GM18870 (cell line): ENCODE results near the gene PDE3B.
"Not testable (repeated sequence)": the region's sequence is repeated elsewhere in the genome, so short reads cannot be mapped to it uniquely, and the experiment has no call there.

Experiments
- ATAC-seq: cut with Tn5 transposase; IDR thresholded peaks from one replicate; pipeline ENCODE4 v1.9.1; 2021; ENCODE audit warnings: moderate library complexity; ENCODE audit not compliant: unreplicated experiment

Gene PDE3B

GRCh38 chr11:14875163-14875562 is 231.6 kb downstream of the PDE3B start:
- ATAC-seq = no peak

GRCh38 chr11:14881576-14882193 is 238.1 kb downstream of the PDE3B start:
- ATAC-seq = no peak

- no peak for ATAC-seq
Observed at GRCh38 chr11:14882196-14882595, 238.6 kb downstream of the PDE3B start.

GRCh38 chr11:14883683-14884082 is 240.1 kb downstream of the PDE3B start:
- not testable (repeated sequence) for ATAC-seq

- ATAC-seq = no peak
Observed at GRCh38 chr11:14884667-14885273, 241.2 kb downstream of the PDE3B start.

- ATAC-seq = no peak
Observed at GRCh38 chr11:14886513-14886912, 242.9 kb downstream of the PDE3B start.

GRCh38 chr11:14891143-14892035 is 247.8 kb downstream of the PDE3B start:
- peak; percentile 45 for ATAC-seq

GRCh38 chr11:14892036-14892556 is 248.5 kb downstream of the PDE3B start, which contains the start of gene CYP2R1:
TSS of gene CYP2R1 (minus strand) at chr11:14892231. CDS start at chr11:14892205, 26 bp downstream.
- peak; percentile 90 for ATAC-seq

- no peak for ATAC-seq
Observed at GRCh38 chr11:14892577-14892976, 249.0 kb downstream of the PDE3B start.

- no peak for ATAC-seq
Observed at GRCh38 chr11:14894657-14895598, 251.3 kb downstream of the PDE3B start.

- ATAC-seq = no peak
Observed at GRCh38 chr11:14898355-14898754, 254.8 kb downstream of the PDE3B start.

GRCh38 chr11:14898906-14899305 is 255.3 kb downstream of the PDE3B start:
- ATAC-seq = no peak

GRCh38 chr11:14902650-14903350 is 259.2 kb downstream of the PDE3B start:
- ATAC-seq = no peak

- ATAC-seq = no peak
Observed at GRCh38 chr11:14904745-14905103, 261.1 kb downstream of the PDE3B start.

- peak; percentile 53 for ATAC-seq
Observed at GRCh38 chr11:14905104-14906033, 261.8 kb downstream of the PDE3B start.

- ATAC-seq = no peak
Observed at GRCh38 chr11:14906578-14906977, 263.0 kb downstream of the PDE3B start.

- ATAC-seq = no peak
Observed at GRCh38 chr11:14906993-14907392, 263.4 kb downstream of the PDE3B start.

GRCh38 chr11:14907411-14908213 is 264.0 kb downstream of the PDE3B start:
- peak; percentile 42 for ATAC-seq
